A673 (cell line): ENCODE data around the gene HSD17B8. TPM values are rescaled to one million over a fixed set of nuclear protein-coding genes. Genes with fewer than 3 reads are reported as not detected.
A peak's percentile ranks its signal among the peaks of the same experiment; 100 is the strongest.

ENCODE experiments used
- BruUV-seq: library from RNA; stranded (reverse); fragments of 400-500 nt; replicated peaks from 2 replicates; lab custom pipeline; 2021; lab: Mats Ljungman, UMichigan
- CTCF ChIA-PET: fragments of 300-600 bp; sonication (Branson Sonifier 250); formaldehyde crosslinking; loops from one replicate; lab custom pipeline; 2022; ENCODE audit warnings: antibody characterized with exemption; lab: Charles Lee
- POLR2A ChIA-PET: fragments of 300-600 bp; sonication (Branson Sonifier 250); formaldehyde crosslinking; loops from one replicate; lab custom pipeline; 2022; ENCODE audit warnings: antibody characterized with exemption; ENCODE audit not compliant: low non-redundant PET; lab: Charles Lee
- DNase-seq: peaks from one replicate; pipeline ENCODE4 v3.0.0-alpha.2; 2015; ENCODE audit warnings: low spot score
- H3K27ac ChIP-seq: fragments of 200-600 bp; sonication (generic); 2 replicates; pipeline ENCODE4 v1.5.1; 2016; ENCODE audit warnings: mixed run types, low read depth, mild to moderate bottlenecking, mixed read lengths, antibody characterized with exemption, low read length; ENCODE audit not compliant: poor library complexity, severe bottlenecking
- H3K27me3 ChIP-seq: fragments of 200-600 bp; sonication (generic); replicated peaks from 2 replicates; pipeline ENCODE4 v1.6.1; 2017; ENCODE audit warnings: mixed run types, low read depth, mild to moderate bottlenecking, mixed read lengths, antibody characterized with exemption, low read length; ENCODE audit not compliant: insufficient read depth, poor library complexity
- H3K36me3 ChIP-seq: fragments of 200-600 bp; sonication (generic); 2 replicates; pipeline ENCODE4 v1.6.1; 2016; ENCODE audit warnings: mixed run types, mild to moderate bottlenecking, mixed read lengths, antibody characterized with exemption, low read length; ENCODE audit not compliant: insufficient read depth, poor library complexity, severe bottlenecking
- H3K4me1 ChIP-seq: fragments of 200-600 bp; sonication (generic); 2 replicates; pipeline ENCODE4 v1.6.1; 2017; ENCODE audit warnings: mixed run types, mild to moderate bottlenecking, mixed read lengths, antibody characterized with exemption, low read length; ENCODE audit not compliant: insufficient read depth, poor library complexity, severe bottlenecking
- H3K4me3 ChIP-seq: fragments of 200-600 bp; sonication (generic); 2 replicates; pipeline ENCODE4 v1.5.1; 2016; ENCODE audit warnings: low read depth, mixed run types, mild to moderate bottlenecking, mixed read lengths, low read length; ENCODE audit not compliant: poor library complexity, severe bottlenecking
- H3K9me3 ChIP-seq: fragments of 200-600 bp; sonication (generic); 2 replicates; pipeline ENCODE4 v1.6.1; 2016; ENCODE audit warnings: mixed run types, low read depth, mild to moderate bottlenecking, mixed read lengths, antibody characterized with exemption, low read length; ENCODE audit not compliant: poor library complexity, severe bottlenecking
- CTCF ChIP-seq: fragments of 300-800, 200-600 bp; sonication (generic); conservative IDR thresholded peaks from 2 replicates; pipeline ENCODE4 v1.5.1; 2017; ENCODE audit warnings: low read depth, mild to moderate bottlenecking, antibody characterized with exemption, low read length, moderate library complexity, mixed read lengths
- EZH2 ChIP-seq: fragments of 200-600 bp; sonication (generic); IDR thresholded peaks from 2 replicates; pipeline ENCODE4 v1.6.1; 2017; ENCODE audit warnings: borderline replicate concordance, low read depth, mild to moderate bottlenecking, mixed read lengths, antibody characterized with exemption, low read length; ENCODE audit not compliant: poor library complexity, severe bottlenecking
- intact Hi-C: fragments of 100-400 bp; cut with micrococcal nuclease; formaldehyde crosslinking; loops from one replicate; pipeline ENCODE4 v1.10.0; 2022; ENCODE audit not compliant: unreplicated experiment
- total RNA-seq: library from RNA; stranded (reverse); gene quantifications from 2 replicates; pipeline ENCODE4 v1.2.3, GENCODE V29; 2021

HSD17B8 gene
- total RNA-seq, 1 experiment from 2014 or later: 5.9 TPM

DNA sequence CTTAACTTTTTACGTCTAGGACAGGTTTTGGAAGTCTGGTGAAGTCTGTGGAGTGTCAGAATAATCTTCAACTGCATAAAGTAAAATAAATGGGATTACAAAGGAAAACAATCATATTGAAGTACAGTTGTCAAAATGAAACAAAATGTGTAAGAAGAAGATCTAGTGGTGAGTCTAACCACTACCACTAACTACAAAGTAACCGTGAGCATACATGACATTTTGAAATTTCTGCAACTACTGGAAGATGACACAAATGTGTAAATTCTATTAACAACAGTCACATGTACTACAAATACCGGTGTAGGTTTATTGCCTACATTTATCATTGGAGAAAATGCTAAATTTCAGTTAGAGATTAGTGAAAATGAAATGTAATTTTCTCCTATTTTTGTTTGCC is 37.5 kb downstream of the HSD17B8 start:
- ChIA-PET CTCF (interaction anchor here (0.7 kb wide), 1 partner anchor 233 kb away, joined by 3 read pairs; the partner anchor contains the start of gene HLA-DOA), POLR2A (no interaction called here)
- no TSS peak for BruUV-seq
- Histone ChIP-seq H3K4me3 (no peak overlapping the region), H3K36me3 (no peaks in the 10 kb centered on the region), H3K27ac (no peak overlapping the region), H3K27me3 (no peaks in the 10 kb centered on the region), H3K4me1 (no peaks in the 10 kb centered on the region), H3K9me3 (no peaks in the 10 kb centered on the region)
- intact Hi-C loops: no loop called here
- TF ChIP-seq CTCF: no peak
- no peak for TF ChIP-seq EZH2
- DNase-seq: no peak

- no peaks in the 10 kb centered on the region for H3K27me3 ChIP-seq
- no peak overlapping the region for H3K4me3 ChIP-seq
- peaks cover 4% of the 10 kb centered on the region for H3K4me1 ChIP-seq
- intact Hi-C loops: no loop called here
- BruUV-seq: no TSS peak
- H3K36me3 ChIP-seq: no peaks in the 10 kb centered on the region
- DNase-seq: no peak
- CTCF ChIA-PET: interaction anchor here (0.7 kb wide), 1 partner anchor 117 kb away, joined by 3 read pairs; no protein-coding TSS in a partner anchor
- H3K9me3 ChIP-seq: no peaks in the 10 kb centered on the region
- H3K27ac ChIP-seq: no peak overlapping the region
- TF ChIP-seq EZH2 (no peak), CTCF (no peak)
- POLR2A ChIA-PET: no interaction called here
These were observed 39.0 kb downstream of the HSD17B8 start for GRCh38 chr6:33243476-33243875.

DNA sequence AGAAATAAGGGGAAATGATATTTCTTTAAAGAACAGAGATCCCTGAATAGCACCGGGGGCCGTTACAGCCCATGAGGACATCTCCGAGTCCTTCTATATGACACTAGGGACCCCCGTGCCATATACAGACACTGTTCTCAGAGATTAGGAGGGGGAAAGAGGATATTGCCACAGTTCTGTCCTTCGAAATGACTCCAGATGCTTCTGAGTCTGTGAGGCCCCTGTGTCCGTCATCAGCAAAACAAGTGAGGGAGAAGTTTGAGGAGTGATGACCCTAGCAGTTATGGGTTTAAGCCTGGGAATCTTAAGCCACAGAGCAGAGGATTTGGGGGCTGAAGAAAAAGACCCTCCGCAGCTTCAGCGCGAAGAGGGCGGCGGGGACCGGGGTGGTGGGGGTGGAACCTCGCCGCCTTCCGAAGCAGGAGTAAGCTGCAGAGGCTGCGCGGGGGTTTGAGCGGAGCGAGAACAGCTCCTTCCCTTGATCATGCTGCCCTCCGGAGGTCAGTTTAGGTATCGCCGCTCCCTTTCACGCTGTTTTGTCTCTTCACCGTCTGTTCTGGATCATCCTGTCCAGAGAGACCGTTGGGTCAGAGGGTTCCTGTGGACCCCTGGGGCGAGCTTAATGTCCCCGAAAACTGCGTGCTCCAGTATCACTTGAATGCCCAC is 43.7 kb downstream of the HSD17B8 start:
- CTCF ChIA-PET: interaction anchor here (0.5 to 1.5 kb wide), 16 partner anchors 16 to 1057 kb away, joined by 3 to 8 read pairs (median 4); partner anchors contain the start of gene B3GALT4
- Histone ChIP-seq H3K4me1 (peaks cover 16% of the 10 kb centered on the region), H3K27ac (peak overlapping the region; percentile 94), H3K36me3 (peaks cover 3% of the 10 kb centered on the region), H3K9me3 (no peaks in the 10 kb centered on the region), H3K27me3 (no peaks in the 10 kb centered on the region), H3K4me3 (peak overlapping the region; percentile 59)
- DNase-seq: peak; percentile 91
- no TSS peak for BruUV-seq
- POLR2A ChIA-PET: interaction anchor here (0.6 to 2.0 kb wide), 2 partner anchors 28 to 276 kb away, joined by 5 to 8 read pairs; no protein-coding TSS in a partner anchor
- no peak for TF ChIP-seq EZH2
- peak; percentile 91 for TF ChIP-seq CTCF
- intact Hi-C loops: loop anchor here (1.0 to 2.0 kb wide), 4 partner anchors 39 to 234 kb away; partner anchors contain the start of genes RING1, RXRB and SLC39A7
